Stimulated activated CD8-positive, alpha-beta memory T cell treated with anti-CD3 and anti-CD28 coated beads, Interleukin-4, amount 100 ng/mL, for 48 hours (primary cell): ENCODE data around the gene C19orf73.

Source experiments
- DNase-seq: peaks from one replicate; pipeline ENCODE4 v3.0.0-alpha.2; 2020

The C19orf73 gene

GRCh38 chr19:49120868-49121267 lies 1.9 kb upstream of the C19orf73 start:
- DNase-seq = no peak

DNA sequence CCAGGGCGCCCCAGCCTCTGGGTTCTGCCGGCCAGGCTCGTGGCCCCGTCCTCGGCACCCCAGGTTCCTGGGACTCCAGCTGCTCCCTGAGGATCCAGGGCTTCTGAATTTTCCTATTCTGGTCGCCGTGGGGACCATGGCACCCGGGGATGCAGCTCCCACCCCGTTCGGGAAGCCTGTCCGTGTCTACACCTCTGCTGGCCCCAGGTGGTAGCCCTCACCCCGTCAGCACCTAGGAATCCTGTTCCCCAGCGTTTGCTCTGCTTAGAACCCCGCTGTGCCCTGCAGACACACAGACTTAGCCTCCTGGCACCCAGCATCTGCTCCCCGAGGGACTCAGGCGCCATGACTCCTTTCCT lies 1.4 kb upstream of the C19orf73 start:
- DNase-seq = no peak

GRCh38 chr19:49119411-49120324 lies 725 bp upstream of the C19orf73 start, which contains the start of gene PPFIA3:
Gene PPFIA3, plus strand, starts transcription at chr19:49119544. Its CDS starts 8,330 bp downstream, at chr19:49127874.
- DNase-seq = no peak

DNA sequence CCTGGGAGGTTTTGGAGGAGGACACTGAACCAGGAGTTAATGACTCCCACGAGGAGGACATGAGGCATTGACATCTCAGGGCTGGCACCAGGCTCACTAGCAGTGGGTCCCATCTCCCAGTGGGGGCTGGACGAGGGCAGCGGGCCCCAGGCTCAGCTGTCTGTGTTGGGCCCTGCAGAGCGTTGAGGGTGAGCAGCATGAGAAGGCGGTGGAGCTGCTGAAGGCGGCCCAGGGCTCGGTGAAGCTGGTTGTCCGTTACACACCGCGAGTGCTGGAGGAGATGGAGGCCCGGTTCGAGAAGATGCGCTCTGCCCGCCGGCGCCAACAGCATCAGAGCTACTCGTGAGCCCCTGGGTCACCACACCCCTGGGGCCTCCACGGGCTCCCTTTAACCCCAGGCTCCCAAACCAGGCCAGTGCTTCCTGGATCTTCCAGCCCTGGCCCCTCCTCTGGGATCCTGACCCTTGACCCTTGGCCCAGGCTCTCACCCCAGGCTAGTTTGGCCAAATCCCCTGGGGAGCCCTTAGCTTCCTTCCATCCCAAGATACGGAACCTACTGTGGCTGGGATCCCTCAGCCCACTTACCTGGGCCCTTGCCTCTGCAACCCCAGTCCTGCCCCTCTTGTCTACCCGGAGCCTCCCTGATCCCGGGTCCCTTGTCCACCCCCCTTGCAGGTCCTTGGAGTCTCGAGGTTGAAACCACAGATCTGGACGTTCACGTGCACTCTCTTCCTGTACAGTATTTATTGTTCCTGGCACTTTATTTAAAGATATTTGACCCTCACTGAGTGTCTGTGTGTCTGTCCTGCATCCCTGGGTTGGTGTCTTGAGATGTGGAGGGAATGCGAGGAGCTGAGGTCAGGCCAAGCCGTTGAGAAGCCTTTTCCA lies 1.0 kb downstream of the C19orf73 start:
- DNase-seq = no peak

GRCh38 chr19:49116544-49116943 lies 2.4 kb downstream of the C19orf73 start:
- no peak for DNase-seq

DNA sequence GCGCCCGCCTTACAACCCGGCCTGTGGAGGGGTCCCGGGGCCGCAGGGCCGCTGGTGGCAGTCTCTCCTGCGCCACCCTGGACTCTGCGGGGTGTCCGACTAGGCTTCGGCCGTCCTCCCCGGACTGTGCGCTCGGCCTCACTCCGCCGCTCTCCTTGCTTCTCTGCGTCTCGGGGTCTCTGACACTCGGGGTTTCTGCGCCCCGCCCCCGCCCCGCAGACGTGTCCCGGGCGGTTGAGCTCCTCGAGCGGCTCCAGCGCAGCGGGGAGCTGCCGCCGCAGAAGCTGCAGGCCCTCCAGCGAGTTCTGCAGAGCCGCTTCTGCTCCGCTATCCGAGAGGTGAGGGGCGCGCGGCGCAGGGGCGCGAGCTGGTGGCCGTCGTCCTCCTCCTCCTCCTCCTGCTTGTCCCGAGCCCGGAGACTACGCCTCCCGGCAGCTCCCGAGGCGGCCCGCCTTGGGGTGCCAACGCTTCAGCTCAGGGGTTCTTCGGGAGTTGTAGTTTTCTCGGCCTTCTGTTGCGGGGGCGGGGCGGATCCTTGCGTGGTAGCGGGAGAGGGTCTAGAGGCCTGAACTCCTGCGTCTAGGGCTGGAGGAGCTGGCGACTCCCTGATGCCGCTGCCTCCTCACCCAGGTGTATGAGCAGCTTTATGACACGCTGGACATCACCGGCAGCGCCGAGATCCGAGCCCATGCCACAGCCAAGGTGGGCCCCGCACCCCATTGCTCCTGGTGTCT lies 4.1 kb downstream of the C19orf73 start:
- DNase-seq = peak; percentile 71

DNA sequence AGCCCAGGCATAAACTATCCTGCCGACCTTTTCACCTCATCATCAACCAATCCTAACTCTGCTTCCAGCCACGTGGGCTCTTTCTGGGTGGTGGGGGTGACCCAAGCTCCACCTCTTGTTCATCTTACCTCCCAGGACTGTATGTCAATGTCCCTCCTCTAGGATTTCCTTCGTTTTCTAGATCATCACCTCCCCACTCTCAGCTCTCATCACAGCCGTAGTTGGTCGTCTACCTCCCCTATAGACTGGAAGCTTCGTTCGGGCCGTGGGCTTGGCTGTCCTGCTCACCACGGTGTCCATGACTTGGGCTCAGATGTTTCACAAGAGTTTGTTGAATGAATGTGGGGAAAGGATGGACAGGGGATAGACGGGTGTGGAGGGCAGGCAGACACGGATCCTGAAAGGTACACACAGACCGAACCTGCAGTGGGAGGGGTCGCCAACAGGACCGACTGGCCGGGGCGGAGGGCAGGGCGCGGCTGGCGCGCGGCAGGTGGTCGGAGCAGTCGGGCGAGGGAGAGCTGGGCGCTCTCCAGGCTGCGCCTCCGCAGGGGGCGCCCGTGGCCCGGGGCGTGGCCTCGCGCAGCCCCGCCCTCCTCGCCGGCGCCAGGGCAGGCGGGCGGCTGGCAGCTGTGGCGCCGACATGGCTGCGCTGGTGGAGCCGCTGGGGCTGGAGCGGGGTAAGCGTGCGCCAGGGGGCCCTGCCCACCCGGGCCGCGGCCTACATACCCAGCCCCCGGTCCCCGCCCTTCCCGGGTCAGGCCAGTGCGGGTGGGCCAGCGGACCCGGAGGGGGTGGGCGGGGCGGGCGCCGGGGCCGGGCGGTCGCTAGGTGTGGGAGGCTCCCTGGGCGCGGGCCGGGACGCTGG lies 4.9 kb downstream of the C19orf73 start, which contains the start of gene LIN7B:
Gene LIN7B (plus strand): TSS at position 609 of the 868 bp plus-strand sequence. CDS start 35 bp downstream, at position 644.
- peak; percentile 78 for DNase-seq

- no peak for DNase-seq
Observed at GRCh38 chr19:49111218-49111998, 7.5 kb downstream of the C19orf73 start.

DNA sequence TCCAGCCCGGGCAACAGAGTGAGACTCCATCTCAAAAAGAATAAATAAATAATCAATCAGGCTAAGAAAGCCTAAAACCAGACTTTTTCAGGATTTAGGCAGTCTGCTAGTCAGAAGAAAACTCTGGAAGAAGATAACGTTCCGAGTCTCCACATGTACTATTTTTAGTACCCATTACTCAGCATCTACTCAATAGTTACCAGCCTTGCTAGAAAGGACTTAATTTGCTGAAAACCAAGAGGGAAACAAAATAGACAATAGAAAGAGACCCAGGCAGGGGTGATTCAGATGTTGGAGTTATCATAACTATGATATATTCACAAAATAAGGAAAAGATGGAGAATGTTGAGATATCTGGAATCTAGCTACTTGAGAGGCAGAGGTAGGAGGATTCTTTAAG lies 8.4 kb downstream of the C19orf73 start:
- DNase-seq = no peak

DNA sequence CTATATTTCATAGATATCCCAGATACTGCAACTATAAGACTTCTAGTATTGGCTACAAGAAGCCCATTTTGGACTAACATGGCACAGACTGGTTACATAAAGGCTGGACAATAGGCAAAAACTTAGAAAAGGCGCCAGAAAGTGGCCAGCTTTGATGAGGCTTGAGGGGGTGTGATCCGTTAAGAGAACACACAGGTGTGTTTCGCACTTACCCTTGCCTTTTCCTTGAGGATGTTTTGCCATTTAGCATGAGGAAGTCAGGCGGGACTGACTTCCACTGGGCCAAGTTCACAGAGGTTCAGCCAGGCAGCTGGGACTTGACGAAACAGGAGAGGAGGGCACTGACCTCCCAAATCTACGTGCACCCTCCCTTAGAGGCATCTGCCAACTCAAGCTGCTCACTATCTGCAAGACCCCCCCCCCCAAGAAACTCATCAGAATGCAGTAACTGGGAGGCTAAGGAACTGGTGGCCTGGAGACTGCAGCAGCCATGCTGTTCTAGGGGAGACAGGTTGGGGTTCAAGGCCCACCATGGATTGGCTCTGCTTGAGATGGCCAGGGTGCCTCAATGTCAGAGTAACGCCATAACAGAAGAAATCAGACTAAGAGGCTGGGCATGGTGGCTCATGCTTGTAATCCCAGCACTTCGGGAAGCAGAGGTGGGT lies 9.2 kb downstream of the C19orf73 start:
- DNase-seq = no peak

DNA sequence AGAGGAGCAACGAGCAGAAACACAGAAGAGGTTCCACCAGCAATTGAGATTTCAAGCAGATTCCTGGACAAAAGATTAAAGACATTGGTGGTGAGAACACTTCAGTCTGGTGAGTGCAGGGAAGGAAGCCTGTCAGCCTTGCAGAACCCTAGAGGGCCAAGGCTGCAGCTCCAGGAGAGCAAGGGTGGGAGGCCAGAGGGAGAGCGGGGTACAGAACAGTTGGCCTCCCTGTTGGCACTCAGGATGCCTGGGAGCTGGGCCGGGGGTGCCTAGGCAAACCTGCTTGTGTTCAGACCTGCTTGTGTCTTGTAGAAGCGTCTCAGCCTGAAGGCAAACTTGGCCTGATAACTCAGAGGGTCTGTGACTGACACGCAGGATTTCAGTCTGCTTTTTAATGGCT lies 9.9 kb downstream of the C19orf73 start:
- no peak for DNase-seq

DNA sequence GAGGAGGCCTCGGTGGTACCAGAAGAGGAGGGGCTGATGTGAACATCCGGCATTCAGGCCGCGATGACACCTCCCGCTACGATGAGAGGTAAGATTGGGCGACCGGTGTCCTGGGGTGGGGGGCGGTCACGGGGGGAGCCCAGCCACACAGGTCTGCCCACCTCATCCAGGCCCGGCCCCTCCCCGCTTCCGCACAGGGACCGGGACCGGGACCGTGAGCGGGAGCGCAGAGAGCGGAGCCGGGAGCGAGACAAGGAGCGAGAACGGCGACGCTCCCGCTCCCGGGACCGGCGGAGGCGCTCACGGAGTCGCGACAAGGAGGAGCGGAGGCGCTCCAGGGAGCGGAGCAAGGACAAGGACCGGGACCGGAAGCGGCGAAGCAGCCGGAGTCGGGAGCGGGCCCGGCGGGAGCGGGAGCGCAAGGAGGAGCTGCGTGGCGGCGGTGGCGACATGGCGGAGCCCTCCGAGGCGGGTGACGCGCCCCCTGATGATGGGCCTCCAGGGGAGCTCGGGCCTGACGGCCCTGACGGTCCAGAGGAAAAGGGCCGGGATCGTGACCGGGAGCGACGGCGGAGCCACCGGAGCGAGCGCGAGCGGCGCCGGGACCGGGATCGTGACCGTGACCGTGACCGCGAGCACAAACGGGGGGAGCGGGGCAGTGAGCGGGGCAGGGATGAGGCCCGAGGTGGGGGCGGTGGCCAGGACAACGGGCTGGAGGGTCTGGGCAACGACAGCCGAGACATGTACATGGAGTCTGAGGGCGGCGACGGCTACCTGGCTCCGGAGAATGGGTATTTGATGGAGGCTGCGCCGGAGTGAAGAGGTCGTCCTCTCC lies 11.1 kb downstream of the C19orf73 start:
- DNase-seq = no peak

DNA sequence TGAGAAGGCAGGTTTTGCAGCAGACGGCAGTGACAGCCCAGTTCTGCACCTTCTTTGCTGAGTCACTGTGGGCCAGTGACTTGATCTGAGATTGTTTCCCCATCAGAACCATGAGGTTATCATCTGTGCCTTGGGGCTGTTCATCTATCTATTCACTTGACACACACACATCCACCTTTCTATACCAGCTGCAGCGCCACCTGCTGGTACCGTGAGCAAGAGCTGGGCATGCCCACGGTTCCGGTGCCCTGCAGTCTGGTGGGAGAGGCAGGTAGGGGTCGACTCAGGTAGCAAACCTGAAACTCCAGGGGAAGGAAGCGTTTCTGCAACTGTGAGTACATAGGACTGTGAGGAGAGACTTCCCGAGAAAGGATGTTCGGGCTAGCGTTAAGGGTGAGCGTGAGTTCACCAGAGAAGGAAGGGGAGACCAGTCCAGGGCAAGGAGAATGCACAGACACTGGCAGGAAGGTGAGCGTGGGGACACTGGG lies 12.3 kb downstream of the C19orf73 start:
- peak; percentile 82 for DNase-seq

DNA sequence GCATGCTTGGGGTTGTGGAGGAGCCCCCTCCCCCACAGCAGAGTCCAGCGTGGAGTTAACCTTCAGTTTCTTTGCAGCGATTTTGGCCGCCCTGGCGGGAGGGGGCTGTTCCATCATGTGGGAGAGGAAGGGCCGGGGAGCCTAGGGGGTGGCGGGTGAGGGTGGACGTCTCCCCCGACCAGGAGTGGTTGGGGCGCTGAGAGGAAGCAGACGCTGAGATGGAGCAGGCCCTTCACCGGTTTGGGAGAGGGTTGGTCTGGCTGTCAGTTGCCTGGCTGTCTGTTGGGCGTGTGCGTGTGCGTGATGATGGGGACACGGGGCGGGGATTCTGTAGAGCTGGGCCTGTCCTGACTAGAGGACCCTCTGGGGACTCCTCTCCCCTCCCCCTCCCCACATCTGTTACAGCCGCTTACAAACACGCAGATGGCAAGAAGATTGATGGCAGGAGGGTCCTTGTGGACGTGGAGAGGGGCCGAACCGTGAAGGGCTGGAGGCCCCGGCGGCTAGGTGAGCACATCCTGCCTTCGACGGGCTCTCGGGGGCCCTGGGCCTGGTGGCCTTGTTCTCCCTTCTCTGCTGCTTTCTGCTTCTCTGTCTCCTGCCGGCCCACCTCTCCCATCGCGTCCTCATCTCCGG lies 14.6 kb downstream of the C19orf73 start:
- DNase-seq = no peak

DNA sequence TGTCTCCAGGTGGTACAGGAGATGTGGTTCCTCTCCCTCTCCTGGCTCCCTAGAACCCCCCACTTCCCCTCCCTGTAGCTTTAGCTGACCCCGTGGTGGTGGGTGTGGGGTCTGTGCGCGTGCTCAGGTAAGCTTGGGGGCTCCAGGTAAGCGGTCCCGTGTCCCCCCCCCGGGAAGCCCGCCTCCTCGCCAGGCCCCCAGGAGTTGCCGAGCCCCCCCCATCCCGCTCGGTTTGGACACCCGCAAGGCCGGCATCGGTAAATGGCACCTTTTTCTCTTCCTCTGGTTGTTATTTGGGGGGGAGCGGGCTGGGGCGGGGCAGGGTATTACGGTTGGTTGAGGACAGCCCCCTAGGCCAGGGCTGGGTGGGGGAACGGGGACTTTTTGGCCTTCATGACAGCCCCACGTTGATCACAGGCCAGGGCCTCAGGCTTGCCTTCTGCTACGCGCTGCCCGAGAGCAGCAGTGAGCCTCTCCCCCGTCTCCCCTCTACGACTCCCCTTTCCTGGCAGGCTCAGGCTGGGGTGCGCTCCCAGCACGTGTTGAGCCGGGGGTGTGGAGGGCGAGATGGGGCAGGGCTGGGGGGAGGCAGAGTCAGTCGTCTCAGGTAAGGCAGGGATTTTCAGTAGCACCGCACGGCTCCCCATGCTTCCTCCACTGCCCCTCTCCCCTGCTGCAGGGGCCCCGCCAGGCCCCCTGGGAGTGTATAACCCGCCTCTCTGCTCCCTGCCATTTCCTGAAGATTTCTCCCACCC lies 15.4 kb downstream of the C19orf73 start:
- DNase-seq = no peak

GRCh38 chr19:49102303-49102702 lies 16.6 kb downstream of the C19orf73 start:
- no peak for DNase-seq

- no peak for DNase-seq
Observed at GRCh38 chr19:49101160-49101559, 17.8 kb downstream of the C19orf73 start.

GRCh38 chr19:49098795-49099194 lies 20.1 kb downstream of the C19orf73 start:
- no peak for DNase-seq
